HG03066 (cell line): ENCODE results near the gene PCED1B.
A peak's percentile ranks its signal among the peaks of the same experiment; 100 is the strongest.
"Not testable (repeated sequence)": the region's sequence is repeated elsewhere in the genome, so short reads cannot be mapped to it uniquely, and the experiment has no call there.

Source experiments
- ATAC-seq: cut with Tn5 transposase; IDR thresholded peaks from one replicate; pipeline ENCODE4 v1.9.1; 2021; ENCODE audit warnings: low read depth; ENCODE audit not compliant: unreplicated experiment

Gene PCED1B

DNA sequence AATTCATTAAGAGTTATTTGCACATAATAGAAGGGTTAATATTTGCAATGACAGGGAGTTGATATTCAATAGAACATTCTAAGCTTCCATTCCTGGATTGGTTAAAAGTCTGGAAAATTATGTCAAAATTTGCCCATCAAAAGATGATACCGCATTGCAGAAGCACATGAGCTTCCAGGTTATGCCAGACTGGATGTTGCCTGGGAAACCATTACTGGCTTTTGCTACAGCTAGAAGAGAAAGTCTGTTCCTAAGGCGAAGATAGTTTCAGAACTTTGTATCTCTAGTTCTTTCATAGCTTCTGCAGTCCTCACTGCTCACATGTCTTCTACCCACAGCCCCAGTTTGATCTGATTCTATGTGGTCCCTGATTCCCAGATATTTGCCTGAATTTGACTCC is 122.8 kb downstream of the PCED1B start:
- ATAC-seq = no peak

DNA sequence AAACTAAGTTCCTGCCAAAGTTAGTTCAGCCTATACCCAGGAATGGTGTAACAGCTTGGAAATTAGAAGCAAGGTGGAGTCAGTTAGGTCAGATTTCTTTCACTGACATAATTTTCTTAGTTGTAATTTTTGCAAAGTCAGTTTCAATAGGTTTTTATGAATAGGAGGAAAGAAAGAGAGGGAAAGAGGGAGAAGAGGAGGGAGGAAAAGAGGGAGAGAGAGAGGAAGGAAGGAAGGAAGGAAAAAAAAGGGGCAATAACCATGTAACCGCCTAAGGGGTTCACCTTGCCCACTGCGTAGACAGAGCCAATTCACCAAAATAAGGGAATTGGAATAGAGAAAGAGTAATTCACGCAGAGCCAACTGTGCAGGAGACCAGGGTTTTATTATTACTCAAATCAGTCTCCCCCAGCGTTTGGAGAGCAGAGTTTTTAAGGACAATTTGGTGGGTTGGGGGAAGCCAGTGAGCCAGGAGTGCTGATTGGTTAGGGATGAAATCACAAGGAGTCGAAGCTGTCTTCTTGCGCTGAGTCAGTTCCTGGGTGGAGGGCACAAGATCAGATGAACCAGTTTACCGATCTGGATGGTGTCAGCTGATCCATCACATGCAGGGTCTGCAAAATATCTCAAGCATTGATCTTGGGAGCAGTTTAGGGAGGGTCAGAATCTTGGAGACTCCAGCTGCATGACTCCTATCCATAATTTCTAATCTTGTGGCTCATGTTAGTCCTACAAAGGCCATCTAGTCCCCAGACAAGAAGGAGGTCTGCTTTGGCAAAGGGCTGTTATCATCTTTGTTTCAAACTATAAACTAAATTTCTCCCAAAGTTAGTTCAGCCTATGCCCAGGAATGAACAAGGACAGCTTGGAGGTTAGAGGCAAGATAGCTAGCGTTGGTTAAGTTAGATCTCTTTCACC is 126.4 kb downstream of the PCED1B start:
- ATAC-seq = no peak

DNA sequence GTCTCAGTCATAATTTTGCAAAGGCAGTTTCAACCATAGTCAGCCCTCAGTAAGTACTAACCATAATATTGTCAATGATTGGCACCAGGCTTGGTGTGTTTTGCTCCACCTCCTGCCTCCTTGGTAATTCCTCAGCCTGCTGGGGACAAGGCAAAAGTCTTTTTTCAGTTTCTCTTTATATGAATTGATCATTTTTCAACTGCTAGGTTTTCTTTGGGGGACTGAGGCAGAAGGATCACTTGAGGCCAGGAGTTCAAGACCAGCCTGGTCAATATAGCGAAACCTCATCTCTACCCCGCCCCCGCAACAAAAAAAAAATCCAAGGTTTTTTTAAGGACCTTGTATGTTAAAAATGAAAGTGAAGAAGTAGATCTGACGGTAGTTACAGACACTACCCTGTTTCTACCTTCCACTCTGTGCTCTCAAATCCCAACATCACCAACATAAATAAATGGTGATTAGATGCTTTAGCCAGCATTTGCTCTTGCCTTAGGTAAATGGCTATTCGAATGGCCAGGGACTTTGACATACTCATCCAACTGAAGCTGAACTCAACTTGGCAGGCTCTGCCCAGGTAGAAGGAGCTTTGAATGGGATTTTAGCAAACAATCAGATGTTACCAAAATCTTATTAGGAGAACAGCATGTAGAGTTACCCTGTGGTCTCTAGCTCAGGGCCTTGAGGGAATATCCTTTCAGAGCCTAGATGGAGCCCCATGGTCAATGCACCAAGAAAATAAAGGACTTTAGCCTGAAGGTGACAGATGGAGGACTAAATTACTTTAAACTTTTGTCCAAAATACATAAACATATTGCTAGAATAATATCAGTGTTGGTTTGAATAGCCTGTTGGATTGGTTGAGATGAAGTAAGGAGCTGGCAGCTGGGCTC is 127.3 kb downstream of the PCED1B start:
- ATAC-seq = no peak

DNA sequence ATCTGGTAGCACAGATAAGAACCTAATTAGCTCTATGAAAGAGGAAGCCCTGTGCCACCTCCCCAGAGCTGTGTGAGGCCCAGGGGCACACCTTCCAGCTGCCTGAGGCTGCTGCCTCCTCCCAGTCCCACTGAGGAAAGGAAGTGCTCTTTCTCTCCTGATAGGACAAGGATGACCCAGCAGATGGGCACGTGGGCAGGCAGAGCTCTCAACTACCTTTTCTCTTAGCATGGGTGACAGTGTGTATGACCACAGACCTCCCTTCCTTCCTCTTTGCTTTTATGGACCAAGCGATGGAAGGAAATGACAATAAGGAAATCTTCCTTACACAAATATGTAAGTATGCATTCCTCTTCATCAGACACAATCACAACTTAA is 127.9 kb downstream of the PCED1B start:
- ATAC-seq = peak; percentile 52

DNA sequence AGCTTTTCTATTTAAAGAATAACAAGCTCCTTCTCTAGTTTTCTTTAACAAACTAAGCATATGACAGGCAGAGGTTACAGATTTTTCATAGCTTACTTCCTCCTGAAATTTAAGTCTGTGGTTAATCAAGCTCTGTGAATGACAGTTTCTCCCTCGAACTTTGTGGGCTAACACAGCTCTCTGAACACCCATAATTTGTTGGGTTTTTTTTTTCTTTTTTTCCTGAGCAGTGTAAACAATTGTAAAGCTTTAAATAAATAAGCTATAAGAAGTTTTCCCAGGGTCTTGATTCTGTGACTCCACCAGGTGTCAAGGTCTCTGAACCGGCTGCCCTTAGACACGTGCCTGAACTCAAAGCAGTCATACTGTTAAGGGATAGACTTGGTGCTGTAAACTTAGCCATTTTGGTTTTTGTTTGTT is 128.4 kb downstream of the PCED1B start:
- ATAC-seq = peak; percentile 80

DNA sequence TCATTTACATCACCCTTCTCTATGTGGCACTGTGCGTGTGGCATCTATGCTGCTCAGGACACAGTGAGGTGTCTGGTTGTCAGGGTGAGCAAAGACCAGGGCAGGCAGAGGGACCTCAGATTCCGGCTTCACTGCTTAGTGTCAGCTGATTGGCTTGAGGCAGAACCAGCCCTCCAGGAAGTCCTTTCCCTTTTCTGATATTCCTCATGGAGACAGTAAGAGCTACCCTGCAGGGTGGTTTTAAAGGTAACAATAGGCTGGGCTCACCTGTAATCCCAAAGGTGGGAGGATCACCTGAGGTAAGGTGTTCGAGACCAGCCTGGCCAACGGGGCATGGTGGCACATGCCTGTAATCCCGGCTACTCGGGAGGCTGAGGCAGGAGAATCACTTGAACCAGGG is 129.6 kb downstream of the PCED1B start:
- no peak for ATAC-seq

DNA sequence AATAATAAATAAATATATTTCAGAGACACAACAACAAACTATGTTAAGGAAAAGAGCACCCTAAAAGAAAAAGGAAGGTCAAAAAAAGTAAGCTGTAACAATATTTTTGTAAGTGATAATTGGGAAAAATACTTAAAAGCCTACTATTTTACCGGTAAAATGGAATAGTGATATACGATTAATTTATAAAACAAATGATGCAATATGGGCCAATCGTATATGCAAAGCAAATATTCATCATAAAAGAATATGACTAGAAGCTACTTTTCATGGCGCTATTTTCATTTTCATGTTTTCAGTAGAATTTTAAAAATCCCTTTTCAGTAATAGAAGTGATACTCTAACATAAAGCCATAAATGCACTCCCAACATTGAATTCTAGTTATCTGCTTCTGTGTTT is 131.4 kb downstream of the PCED1B start:
- no peak for ATAC-seq

DNA sequence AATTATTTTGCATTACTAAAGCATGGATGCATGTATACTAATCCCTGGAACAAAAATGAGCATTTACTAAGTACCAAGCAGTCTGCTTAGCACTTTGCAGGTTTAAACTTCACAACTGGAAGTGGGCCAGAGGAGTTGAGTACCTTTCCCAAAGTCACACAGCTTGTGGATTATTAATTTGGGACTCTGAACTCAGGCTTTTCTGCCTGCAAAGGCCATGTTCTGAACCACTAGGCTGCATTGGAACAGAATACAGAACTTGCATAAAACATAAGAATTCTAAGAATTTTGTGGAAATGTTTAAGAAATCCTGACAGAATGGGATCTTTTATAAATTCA is 133.2 kb downstream of the PCED1B start:
- ATAC-seq = no peak

DNA sequence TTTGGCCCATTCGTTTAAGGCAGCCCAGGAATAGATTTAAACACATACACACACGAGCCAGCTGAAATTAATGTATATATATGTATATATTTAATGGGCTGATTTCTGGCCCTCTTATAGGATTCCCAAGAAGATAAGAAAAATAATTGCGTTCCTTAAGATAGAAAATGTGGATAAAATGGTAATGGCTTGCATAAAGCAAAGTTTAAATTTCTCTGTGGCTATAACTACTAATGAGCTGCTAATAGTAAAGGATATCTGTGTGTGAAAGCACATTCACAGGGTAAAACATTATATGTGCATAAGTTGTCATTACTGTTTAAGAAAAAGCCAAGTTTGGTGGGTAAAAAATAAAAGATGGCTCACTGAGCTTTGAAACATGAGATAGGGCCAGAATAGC is 134.0 kb downstream of the PCED1B start:
- no peak for ATAC-seq

DNA sequence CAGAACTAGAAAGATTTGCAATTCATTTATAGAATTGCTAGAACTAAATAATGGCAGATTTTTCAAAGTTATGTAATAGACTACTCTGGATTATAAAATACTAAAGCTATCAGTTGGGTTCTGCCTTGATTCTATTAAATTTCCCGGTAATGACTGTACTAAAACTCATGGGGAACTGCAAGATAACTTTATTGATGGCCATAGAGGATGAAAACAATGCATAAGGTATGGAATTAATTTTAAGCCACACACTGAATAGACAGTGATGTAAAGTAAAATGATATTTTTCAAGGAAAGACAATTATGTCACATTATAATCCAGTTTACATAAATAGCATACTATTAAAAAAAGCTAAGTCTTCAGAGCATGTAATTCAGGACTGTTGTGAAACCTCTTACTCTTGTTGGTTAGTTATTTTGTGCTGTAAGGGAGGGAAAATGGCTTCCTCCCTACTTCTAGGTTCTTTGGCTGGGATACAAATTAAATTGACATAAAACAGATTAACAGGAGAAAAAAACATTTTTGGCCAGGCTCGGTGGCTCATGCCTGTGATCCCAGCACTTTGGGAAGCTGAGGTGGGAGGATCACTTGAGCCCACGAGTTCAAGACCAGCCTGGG is 134.7 kb downstream of the PCED1B start:
- ATAC-seq = no peak

DNA sequence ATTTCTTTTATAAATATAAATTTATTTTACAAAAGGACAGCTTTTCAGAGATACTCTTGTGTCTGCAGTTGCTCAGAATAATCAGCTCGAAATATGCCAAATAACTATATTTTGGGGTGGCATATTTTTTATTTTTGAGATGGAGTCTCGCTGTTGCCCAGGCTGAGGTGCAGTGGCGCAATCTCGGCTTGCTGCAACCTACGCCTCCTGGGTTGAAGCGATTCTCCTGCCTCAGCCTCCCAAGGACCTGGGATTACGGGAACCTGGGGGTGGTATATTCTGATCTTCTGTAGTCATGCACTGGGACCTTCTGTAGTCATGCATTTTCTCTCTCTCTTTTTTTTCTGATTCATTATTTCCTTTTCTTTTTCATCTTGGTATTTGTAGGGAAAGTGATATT is 135.3 kb downstream of the PCED1B start:
- ATAC-seq = no peak

DNA sequence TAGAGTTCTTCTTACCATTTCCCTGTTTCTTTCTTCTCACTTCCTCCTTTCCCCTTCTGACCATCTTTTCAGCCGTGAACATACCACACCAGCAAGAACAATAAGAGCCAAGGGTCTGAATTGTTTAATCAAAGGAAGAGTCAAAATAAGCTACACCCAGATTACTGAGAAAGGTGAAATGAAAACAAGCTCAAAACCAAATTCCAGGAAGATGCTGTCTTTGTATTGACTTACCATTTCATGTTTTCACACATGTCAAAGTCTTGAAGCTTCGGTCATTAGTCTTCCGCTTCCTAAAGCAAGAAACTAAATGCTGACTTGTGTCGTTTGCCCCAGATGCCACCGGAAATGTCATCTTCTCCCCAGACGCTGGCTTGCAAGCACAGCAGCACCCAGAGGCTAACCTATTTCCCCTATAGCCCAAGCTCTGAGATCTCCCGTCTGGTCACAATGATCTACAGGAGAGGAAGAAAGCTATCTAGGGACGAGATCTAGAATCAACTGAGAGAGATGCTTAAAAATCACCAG is 136.8 kb downstream of the PCED1B start:
- peak; percentile 66 for ATAC-seq

DNA sequence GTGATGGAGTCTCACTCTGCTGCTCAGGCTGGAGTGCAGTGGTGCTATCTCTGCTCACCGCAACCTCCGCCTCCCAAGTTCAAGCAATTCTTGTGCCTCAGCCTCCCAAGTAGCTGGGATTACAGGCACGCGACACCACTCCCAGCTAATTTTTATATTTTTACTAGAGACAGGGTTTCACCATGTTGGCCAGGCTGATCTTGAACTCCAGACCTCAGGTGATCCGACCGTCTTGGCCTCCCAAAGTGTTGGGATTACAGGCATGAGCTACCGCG is 138.1 kb downstream of the PCED1B start:
- ATAC-seq = not testable (repeated sequence)

DNA sequence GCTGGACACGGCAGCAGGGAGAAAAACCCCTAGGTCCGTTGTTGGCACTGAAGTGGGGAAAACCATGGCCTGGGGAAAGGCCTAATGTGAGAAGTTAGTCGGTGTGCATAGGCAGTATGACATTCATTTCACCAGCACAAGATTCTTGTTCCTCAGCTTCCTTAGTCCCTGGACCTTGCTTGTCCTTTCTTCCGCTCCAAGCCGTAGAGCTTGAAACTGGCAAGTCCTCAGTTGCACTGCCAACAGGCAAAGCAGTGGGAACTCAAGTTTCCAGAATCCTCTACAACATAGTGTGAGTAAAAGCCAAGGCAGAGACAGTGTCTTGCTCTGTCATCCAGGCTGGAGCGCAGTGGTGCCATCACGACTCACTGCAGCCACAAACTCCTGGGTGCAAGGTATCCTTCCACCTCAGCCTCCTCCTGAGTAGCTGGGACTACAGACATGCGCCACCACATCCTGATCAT is 138.8 kb downstream of the PCED1B start:
- no peak for ATAC-seq

DNA sequence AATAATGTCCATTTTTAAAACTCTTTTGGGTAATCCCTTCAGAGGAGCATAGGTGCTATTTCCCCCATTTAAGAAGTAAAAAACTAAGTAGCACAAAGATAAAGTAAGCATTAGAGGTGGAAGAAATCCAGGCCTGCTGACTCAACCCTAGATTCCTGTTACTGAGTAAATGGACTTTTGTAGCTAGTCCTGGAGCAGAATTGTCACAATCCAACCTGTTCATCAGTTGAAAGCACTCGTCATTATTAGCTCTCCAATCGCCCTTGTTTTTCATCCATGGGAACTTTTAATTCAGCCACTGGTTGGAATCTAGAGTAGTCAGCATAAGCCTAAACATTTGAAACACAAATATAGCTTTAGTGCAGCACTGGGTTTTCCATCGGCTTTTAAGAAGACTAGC is 139.8 kb downstream of the PCED1B start:
- no peak for ATAC-seq

DNA sequence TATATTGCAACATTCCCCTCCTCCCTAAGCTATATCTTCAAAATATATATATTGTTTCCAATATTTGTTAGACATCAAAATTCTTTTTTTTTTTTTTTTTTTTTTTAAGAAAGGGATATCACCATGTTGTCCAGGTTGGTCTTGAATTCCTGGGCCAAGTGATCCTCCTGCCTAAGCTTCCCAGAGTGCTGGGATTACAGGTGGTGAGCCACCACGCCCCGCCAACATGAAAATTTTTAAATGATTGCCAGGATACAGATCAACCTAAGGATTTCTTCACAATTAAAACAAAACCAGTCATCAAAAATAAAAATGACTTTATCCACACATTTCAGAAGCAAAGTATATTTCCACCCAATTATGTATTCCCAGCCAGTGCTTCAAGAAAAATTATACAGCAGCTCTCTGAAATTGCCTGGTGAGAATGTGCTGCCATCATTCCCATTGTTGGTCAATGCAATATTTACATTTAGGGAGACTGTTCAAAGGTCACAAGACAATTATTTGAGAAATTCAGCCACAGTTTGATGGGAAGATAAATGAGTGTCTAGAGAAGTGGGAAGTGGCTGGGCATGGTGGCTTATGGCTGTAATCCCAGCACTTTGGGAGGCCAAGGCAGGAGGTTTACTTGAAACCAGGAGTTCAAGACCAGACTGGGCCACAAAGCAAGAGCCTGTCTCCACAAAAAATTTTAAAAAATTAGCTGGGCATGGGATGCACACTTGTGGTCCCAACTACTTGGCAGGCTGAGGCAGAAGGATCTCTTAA is 142.0 kb downstream of the PCED1B start:
- ATAC-seq = no peak

DNA sequence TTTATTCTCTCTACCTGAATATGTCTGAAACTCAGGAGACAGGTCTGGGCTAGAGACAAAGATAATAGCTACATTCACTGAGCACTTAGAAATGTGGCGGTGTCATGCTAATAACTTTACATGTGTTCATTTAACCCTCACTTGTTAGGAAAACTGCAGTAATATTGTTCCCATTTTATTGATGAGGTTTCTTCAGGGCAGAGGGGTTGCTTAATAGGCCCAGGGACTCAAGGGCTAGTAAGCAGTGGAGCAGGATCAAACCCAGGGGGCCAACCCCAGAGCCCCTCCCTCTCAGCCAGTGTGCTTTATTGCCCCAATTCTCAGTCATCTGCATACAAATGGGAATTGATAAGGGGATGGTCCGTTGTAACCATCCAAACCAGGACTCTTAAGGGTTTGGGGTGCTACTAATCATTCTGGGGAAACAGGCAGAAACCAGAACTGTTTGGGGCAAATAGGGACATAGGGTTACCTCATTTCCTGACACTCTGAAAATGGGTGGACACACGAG is 143.2 kb downstream of the PCED1B start:
- no peak for ATAC-seq

DNA sequence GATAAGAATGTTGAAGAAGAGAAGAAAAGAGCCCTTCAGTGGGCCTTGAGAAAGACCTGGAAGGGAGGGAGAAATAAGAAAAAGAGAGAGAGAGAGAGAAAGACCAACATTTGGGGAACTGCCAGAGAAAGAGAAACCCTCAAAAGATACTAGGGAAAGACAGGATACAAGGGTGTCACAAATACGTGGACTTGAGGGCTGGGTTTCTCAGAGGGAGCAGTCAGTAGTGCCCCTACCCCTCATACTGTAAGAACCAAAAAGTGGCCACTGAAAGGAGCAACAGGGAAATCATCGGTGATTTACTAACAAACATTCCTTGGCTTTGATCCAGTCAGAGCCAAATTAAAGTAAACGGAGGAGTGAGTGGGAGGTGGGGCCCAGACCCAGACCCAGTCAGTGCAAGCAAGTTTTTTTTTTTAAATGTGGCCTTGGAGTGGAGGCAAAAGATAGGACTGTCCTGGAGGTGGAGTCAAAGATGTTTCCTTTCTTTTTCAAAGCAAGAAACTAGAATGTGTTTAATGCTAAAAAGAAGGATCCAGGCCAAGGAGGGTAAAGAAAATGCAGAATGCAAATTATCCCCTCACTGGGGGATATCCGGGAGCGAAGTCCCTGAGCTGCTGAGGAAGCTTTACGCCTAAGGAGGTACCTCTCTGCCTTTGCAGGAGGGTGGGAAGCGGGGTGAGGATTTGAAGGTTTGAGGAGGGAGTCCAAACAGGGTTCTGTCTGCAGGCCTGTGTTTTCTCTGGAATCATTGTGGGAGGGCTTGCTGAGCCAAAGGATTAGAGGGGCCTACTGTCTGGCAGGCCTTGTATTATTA is 143.8 kb downstream of the PCED1B start:
- no peak for ATAC-seq

DNA sequence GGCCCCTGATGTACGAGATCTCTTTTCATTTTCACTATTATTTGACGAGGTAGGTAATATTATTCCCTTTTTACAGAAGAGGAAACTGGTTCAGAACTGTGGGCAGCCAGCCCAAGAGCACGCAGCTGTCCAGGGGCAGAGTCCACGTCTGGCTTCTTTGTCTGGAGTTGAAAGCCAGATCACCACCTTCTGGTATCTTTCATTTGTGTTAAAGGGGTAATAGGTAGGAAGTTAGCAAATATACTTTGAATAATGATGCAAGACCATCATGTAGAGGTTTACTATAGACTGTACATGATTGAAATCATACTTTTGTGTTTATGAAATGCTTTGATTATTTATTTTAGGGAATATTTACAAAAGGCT is 144.4 kb downstream of the PCED1B start:
- no peak for ATAC-seq
